Esophagus squamous epithelium (tissue), 4 donors: ENCODE data around the gene PTPRCAP.

ENCODE experiments used
- POLR2A ChIP-seq, 4 donors: fragments of 450-650 bp; IDR thresholded peaks; one replicate each; pipeline ENCODE4 v1.6.1; 2017; ENCODE audit warnings: antibody characterized with exemption in 4 of 4, mild to moderate bottlenecking in 4 of 4, moderate library complexity in 3 of 4
- TF ChIP-seq, protein P1 (sequence below), 6 experiments: fragments of 450-650 bp in 4 of 6; fragments of 200-600 bp in 2 of 6; sonication (generic) in 2 of 6; IDR thresholded peaks; one replicate each; pipeline ENCODE4 v1.5.1; 2016 to 2019; ENCODE audit warnings: antibody characterized with exemption in 6 of 6, mild to moderate bottlenecking in 4 of 6, moderate library complexity in 4 of 6

DNA sequence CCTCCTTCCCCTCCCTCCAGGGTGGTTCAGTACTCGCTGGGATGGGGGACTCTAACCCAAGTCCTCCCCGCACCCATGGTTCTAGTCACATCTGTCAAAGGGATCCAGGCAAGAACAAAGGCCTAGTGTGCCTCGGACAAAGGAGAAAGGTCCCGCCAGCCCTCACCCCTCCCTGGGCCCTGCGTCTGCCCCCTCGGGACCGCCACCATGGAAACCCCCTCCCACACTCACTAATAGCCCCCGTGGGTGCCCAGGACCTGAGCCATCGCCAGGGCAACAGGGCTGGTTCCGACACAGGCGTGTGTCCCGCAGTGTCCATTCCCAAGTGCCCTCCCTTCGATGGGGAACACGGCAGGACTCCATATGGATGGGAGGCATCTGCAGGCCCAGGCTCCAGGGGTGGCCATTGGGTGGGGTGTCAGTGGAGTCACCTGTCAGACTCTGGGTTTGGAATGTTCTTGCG, 27.1 kb downstream of the PTPRCAP start:
- TF ChIP-seq, protein P1, sequence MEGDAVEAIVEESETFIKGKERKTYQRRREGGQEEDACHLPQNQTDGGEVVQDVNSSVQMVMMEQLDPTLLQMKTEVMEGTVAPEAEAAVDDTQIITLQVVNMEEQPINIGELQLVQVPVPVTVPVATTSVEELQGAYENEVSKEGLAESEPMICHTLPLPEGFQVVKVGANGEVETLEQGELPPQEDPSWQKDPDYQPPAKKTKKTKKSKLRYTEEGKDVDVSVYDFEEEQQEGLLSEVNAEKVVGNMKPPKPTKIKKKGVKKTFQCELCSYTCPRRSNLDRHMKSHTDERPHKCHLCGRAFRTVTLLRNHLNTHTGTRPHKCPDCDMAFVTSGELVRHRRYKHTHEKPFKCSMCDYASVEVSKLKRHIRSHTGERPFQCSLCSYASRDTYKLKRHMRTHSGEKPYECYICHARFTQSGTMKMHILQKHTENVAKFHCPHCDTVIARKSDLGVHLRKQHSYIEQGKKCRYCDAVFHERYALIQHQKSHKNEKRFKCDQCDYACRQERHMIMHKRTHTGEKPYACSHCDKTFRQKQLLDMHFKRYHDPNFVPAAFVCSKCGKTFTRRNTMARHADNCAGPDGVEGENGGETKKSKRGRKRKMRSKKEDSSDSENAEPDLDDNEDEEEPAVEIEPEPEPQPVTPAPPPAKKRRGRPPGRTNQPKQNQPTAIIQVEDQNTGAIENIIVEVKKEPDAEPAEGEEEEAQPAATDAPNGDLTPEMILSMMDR (IDR thresholded peaks at IDR 0.05) = no peak
- TF ChIP-seq POLR2A (IDR thresholded peaks at IDR 0.05) = no peak
